GM12864 (cell line): Measurements from ENCODE around the gene FLOT1.
"Not testable (repeated sequence)": the region's sequence is repeated elsewhere in the genome, so short reads cannot be mapped to it uniquely, and the experiment has no call there.

Experiments
- DNase-seq: peaks from one replicate; pipeline ENCODE4 v3.0.0-alpha.2; 2011; ENCODE audit warnings: low read depth
- H3K4me3 ChIP-seq: 2 replicates; pipeline ENCODE4 v1.5.1; 2011; ENCODE audit warnings: mild to moderate bottlenecking, low read depth, low read length, control low read depth
- TF ChIP-seq, protein P1 (sequence below): IDR thresholded peaks from 2 replicates; pipeline ENCODE4 v1.5.1; 2011; ENCODE audit warnings: low read depth, mild to moderate bottlenecking, moderate library complexity, low read length, control low read depth, inconsistent platforms; ENCODE audit errors: missing control alignments

The FLOT1 gene

GRCh38 chr6:30767158-30767943 is 24.9 kb upstream of the FLOT1 start:
- DNase-seq = no peak
- TF ChIP-seq, protein P1, sequence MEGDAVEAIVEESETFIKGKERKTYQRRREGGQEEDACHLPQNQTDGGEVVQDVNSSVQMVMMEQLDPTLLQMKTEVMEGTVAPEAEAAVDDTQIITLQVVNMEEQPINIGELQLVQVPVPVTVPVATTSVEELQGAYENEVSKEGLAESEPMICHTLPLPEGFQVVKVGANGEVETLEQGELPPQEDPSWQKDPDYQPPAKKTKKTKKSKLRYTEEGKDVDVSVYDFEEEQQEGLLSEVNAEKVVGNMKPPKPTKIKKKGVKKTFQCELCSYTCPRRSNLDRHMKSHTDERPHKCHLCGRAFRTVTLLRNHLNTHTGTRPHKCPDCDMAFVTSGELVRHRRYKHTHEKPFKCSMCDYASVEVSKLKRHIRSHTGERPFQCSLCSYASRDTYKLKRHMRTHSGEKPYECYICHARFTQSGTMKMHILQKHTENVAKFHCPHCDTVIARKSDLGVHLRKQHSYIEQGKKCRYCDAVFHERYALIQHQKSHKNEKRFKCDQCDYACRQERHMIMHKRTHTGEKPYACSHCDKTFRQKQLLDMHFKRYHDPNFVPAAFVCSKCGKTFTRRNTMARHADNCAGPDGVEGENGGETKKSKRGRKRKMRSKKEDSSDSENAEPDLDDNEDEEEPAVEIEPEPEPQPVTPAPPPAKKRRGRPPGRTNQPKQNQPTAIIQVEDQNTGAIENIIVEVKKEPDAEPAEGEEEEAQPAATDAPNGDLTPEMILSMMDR = no peak
- H3K4me3 ChIP-seq = no peak overlapping the region

GRCh38 chr6:30766461-30767157 is 24.1 kb upstream of the FLOT1 start:
- no peak overlapping the region for H3K4me3 ChIP-seq
- TF ChIP-seq, protein P1 = no peak
- DNase-seq = no peak

- H3K4me3 ChIP-seq, DNase-seq: not testable (repeated sequence)
Measured at GRCh38 chr6:30765495-30765894, 23.0 kb upstream of the FLOT1 start.

DNA sequence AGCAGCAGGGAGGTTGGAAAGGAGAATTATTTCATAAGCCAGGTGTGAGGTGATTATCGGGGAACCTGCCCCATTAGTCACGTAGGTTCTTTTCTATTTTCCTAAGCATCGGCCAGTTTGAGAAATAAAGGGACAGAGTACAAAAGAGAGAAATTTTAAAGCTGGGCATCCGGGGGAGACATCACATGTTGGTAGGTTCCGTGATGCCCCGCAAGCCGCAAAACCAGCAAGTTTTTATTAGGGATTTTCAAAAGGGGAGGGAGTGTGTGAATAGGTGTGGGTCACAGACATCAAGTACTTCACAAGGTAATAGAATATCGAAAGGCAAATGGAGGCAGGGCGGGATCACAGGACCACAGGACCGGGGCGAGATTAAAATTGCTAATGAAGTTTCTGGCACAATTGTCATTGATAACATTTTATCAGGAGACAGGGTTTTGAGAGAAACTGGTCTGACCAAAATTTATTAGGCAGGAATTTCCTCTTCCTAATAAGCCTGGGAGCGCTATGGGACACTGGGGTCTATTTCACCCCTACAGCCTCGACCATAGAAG is 22.1 kb upstream of the FLOT1 start:
- DNase-seq, H3K4me3 ChIP-seq: not testable (repeated sequence)

DNA sequence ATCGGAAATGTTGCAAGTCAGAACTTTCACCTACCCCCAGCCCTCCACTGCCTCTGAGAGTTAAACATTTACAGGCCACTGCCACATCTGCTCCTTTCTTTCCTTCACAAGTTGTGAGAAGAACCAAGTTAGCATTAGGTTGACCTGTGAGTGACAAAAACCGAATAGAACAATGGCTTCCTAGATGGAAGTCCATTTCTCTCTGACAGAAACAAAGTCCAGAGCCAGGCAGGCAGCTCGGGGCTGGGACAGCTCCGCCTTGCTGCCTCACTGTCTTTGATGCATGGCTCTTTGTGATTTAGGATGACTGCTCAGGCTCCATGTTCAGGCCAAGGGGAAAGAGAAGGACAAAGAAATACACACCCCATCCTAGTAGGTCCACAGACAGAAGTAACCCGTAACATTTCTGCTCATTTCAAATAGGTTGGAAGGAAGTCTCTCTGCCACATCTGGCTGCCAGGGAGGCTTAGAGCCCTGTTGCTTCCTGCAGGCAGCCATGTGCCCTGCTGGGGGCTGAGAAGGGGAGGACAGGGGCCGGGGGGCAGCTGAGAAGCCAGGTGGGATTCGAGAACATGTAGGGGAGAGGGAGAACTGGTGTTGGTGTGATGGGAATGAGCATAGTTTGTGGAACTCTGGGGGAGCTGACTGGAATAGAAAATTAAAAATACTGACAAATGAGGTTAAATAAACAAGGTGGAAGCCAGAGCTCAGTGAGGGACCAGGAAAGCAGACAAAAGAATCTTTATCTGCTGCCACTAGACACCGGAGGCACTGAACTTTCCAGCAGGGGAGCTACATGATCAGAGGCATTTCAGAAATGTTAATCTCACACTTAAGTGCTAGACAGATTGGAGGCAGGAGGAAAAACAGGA is 21.4 kb upstream of the FLOT1 start:
- no peak overlapping the region for H3K4me3 ChIP-seq
- DNase-seq = no peak
- TF ChIP-seq, protein P1 = no peak

DNA sequence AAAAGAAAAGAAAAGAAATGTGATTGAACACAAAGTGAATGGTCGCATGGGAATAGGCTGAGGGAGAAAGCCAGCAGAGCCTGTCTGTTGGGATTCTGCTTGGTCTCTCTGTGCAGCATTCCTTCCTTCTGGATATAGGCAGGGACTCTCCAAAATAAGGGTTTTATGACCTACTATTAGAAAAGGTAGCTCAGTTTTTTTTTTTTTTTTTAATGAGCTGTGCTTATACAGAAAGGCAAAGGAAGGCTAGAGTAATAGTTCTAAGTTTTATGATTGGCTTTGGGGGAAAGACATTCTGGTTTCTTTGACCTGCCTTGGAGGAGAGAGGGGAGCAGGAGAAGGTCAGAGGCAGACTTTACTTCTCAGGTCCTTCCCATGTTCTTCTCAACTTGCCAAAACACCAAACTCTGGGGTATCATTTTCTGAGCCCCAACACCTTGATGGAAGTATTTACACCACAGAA is 20.7 kb upstream of the FLOT1 start:
- no peak for DNase-seq
- H3K4me3 ChIP-seq = no peak overlapping the region
- TF ChIP-seq, protein P1 = no peak

DNA sequence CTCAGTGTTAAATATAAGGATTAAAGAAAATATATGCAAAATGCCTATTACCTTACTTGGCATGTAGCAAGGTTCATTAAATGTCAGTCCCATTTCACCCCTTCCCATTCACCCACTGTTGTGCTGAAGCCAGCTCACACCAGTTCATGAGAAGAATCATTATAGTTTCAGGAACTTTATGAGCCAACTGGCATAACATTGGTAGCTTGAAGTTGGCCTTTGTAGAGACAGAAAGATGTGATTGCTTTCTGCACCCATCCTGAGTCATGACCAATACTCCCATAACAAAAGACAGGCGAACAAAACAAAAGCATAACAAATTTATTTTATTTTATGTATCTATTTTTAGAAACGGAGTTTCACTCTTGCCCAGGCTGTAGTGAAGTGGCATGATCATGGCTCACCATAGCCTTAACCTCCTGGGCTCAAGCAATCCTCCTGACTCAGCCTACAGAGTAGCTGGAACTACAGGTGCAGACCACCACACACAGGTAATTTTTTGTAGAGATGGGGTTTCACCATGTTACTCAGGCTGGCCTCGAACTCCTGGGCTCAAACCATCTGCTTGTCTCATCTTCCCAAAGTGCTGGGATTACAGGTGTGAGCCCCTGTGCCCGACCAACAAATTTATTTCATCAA is 19.4 kb upstream of the FLOT1 start:
- H3K4me3 ChIP-seq = no peak overlapping the region
- TF ChIP-seq, protein P1 = no peak
- DNase-seq = no peak
